Measurements from ENCODE around the gene DHX32.

The DHX32 gene

DNA sequence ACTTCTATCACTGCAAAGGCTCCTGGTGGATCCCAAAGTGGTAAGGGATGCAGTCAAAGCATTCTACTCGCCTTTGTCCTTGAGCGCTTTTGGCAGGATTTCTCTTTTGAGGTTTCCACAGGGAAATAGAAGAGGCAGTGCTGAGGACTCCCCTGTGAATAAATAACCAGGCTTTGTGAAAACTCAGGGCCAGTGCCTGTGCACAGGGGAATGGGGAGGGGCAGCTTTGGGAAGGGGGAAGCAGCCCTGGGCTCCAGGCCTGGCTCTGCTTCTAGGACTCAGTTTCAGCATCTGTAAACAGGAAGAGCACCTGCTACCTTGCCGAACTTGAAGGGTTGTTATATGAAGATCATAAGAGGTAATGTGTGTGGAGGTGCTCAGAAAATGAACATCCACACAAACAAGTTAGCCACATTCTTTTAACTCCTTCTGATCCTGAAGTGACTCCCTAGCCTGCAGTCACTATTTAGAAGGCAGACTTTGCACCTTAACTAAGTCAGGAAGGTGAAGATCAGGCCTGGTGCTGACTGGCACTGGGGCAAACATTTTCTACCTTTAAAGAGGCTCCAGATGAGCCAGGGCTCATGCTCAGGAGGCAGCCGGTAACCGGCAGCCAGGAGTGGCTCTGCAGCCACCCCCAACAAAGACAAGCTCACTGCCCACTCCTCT lies 83.0 kb downstream of the DHX32 start:
- in situ Hi-C loops (cut with HindIII; ENCODE audit: low sequenced_read_pairs), result no loop called here
- TF ChIP-seq CTCF (IDR thresholded peaks at IDR 0.05; ENCODE audit: low read depth, low read length), result no peak
- no peak for DNase-seq (ENCODE audit: low read depth, low spot score)
- H3K4me3 ChIP-seq (ENCODE audit: low read depth, low read length), result no peak overlapping the region

- H3K4me3 ChIP-seq (ENCODE audit: low read depth, low read length), result no peak overlapping the region
- no peak for TF ChIP-seq CTCF (IDR thresholded peaks at IDR 0.05; ENCODE audit: low read depth, low read length)
- in situ Hi-C loops (cut with HindIII; ENCODE audit: low sequenced_read_pairs), result no loop called here
- DNase-seq (ENCODE audit: low read depth, low spot score), result no peak
These were observed 83.7 kb downstream of the DHX32 start for GRCh38 chr10:125797424-125797823.

DNA sequence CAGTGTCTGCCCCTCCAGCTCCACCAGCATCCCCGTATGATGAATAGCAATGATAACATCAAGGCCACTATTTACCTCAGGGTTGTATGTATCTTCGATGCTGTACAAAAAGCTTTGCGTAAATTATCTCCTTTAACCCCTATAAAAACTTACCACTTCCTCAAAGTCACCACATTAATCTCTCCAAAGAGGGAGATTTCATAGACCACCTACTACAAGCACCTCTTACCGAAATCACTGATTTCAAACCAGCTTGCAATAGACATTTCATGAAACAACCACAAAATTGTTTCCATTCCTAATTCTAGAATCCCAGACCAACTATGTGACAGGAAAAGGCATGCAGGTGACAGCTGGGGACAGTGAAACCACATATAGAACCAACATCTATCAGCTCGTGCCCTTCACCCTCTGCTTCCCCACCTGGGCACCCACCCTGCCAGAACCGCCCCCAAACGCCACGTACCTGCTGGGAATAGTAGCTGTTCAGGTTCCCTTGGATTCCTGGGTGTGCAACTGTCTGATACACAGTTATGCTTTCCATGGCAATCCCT lies 85.4 kb downstream of the DHX32 start:
- in situ Hi-C loops (cut with HindIII; ENCODE audit: low sequenced_read_pairs), result no loop called here
- no peak for DNase-seq (ENCODE audit: low read depth, low spot score)
- no peak overlapping the region for H3K4me3 ChIP-seq (ENCODE audit: low read depth, low read length)
- TF ChIP-seq CTCF (IDR thresholded peaks at IDR 0.05; ENCODE audit: low read depth, low read length), result no peak

DNA sequence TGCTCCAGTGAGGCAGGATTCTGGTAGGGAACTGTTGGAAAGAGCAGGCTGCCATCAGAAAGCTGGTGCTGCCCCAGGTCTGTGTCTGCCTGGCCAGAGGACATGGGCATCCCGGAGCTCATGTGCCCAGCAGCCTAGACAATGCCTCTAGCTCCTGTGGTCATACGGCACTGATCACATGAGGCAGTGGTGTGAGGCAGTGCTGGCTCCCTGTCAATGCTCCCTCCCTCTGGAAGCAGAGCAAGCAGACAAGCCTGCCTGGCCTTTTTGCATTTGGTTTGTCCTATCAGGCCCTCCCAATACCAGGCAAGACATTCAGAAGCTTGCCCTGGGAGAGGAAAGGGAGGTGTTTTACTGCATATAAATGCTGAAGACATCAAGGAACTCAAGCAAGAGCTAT lies 86.0 kb downstream of the DHX32 start:
- H3K4me3 ChIP-seq (ENCODE audit: low read depth, low read length), result no peak overlapping the region
- no peak for TF ChIP-seq CTCF (IDR thresholded peaks at IDR 0.05; ENCODE audit: low read depth, low read length)
- in situ Hi-C loops (cut with HindIII; ENCODE audit: low sequenced_read_pairs), result no loop called here
- DNase-seq (ENCODE audit: low read depth, low spot score), result no peak

DNA sequence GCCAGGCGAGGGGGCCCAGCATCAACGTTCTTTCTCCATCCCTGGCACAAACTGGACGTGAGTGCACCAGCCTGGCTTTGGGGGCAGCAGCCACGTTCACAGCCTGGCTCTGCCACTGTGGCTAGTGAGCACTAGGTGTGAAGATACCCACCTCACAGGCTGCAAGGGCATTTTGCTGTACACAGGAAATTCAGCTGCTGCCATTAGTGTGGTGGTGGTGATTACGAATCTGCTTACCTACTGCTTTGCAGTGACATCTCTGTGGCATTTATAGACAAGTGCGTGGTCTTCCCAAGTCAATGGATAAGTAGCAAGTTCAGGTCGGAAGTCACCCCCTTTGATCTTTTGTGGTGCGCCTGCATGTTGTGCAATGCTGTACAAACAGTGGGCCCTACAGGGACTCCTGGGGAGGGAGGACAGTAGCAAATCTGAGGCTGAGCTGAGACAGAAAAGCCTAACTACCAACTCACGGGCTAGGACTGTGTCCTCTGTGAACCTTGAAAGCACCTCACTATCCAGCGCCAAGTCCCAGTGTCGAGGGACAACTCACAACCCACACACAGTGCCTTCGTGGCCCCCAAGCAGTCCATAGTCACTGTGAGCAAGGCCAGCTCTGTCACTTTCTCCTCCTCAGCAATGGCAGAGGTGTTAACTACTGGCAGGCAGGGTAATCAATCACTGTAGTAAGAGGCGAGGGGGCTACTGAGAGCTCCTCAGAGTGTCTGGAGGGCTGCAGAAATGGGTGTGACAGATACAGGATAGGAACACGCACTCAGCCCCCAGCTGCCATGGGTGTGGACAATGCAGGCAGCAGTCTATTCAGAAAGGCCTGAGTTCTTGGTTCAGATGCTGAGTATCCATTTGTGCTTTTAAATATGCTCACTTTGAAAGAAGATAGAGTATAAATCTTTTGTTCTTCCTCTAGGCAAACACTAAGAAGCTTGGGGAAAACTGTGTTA lies 88.5 kb downstream of the DHX32 start:
- no peak for TF ChIP-seq CTCF (IDR thresholded peaks at IDR 0.05; ENCODE audit: low read depth, low read length)
- in situ Hi-C loops (cut with HindIII; ENCODE audit: low sequenced_read_pairs), result no loop called here
- no peak overlapping the region for H3K4me3 ChIP-seq (ENCODE audit: low read depth, low read length)
- no peak for DNase-seq (ENCODE audit: low read depth, low spot score)

DNA sequence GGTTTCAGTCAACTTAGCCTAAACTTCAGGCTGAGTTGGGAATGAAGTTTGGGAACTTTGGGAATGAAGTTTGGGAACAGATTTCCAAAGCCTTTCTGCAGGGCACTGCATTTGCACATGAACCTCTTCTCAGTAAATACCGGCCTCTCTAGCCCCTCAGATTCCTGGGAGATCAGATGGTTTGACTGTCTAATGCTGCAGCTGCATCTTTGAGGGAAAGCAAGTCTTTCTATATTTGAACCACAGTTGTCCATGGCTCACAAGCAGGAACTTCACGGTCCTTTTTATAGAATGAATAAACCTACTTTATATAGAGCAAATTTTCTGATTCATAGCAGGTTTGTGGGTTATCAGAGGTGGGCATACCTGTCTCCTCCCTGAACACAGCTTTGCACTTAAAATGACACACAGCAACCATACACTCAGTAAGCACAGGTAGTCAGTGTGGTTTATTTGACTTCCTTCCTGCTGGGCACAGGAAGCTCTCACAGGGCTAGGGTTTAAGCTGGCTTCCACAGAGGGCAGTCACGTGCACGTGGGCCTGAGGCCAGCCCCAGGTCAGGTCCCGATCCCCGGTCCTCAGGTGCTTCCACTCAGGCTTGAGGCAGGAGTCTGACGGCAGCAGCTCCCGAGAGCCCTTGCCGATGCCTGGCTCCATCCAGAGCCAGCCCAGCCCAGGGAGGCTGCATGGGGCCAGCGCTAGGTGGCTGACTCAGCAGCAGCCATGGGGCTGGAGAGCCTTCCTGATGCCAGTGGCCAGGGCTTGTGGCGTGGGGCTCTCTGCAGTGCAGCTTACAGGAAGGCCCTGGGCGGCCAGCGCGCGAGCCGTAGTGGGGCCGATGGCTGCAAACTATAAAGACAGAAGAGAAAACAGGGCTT lies 92.7 kb downstream of the DHX32 start:
- no peak for TF ChIP-seq CTCF (IDR thresholded peaks at IDR 0.05; ENCODE audit: low read depth, low read length)
- no peak for DNase-seq (ENCODE audit: low read depth, low spot score)
- in situ Hi-C loops (cut with HindIII; ENCODE audit: low sequenced_read_pairs), result no loop called here
- H3K4me3 ChIP-seq (ENCODE audit: low read depth, low read length), result no peak overlapping the region
